Prostate gland (tissue), 2 donors: ENCODE data around the gene METTL1.

Experiments used
- CTCF ChIP-seq, 4 experiments: fragments of 200-600 bp in 2 of 4; fragments of 450-650 bp in 2 of 4; sonication (generic) in 2 of 4; IDR thresholded peaks; 1 replicate in 3 of 4; 2 replicates in 1 of 4; pipeline ENCODE4 v1.5.1; 2016 to 2019; ENCODE audit warnings: antibody characterized with exemption in 4 of 4, mild to moderate bottlenecking in 2 of 4, moderate library complexity in 2 of 4
- POLR2A ChIP-seq: fragments of 450-650 bp; IDR thresholded peaks from one replicate; pipeline ENCODE4 v1.6.1; 2016; ENCODE audit warnings: antibody characterized with exemption, mild to moderate bottlenecking
- POLR2AphosphoS5 ChIP-seq: sonication (generic); formaldehyde crosslinking; IDR thresholded peaks from one replicate; pipeline ENCODE4 v1.6.1; 2017; ENCODE audit warnings: antibody characterized with exemption

GRCh38 chr12:57816855-57817151 is 44.9 kb upstream of the METTL1 start:
- TF ChIP-seq POLR2AphosphoS5: no peak
- TF ChIP-seq CTCF (IDR thresholded peaks at IDR 0.05): no peak
- TF ChIP-seq POLR2A: no peak
